Measurements from ENCODE around the gene CALN1.

CALN1 gene

DNA sequence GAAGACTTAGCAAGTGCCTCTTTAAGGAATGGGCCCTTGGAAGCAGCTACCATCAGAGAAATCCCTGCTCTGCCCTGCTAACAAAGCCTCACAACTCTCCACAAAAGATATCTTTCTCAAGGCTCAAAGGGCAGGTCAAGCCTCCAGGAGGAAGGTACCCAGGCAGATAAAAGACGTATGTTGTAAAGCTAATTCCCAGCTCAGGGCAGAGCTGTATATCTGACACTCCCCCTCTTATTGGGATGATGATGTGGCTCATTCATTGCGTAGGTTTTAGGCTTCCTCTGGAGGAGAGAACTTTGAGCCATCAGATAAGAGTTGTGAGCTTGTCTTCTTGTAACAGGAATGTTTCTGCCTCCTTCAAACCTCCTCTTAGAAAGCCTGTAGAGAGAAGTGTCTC lies 145.4 kb downstream of the CALN1 start:
- Histone ChIP-seq H3K4me3 (ENCODE audit: insufficient read depth in 1 of 2, low read depth in 1 of 2, low read length in 2 of 2) (no peak overlapping the region), H3K23ac (ENCODE audit: low read length in 2 of 2) (no peak overlapping the region), H2BK15ac (ENCODE audit: low read depth, poor library complexity, severe bottlenecking) (no peak overlapping the region), H2AFZ (ENCODE audit: low read depth, low read length) (no peak overlapping the region), H3K18ac (ENCODE audit: low read depth in 1 of 2, low read length in 2 of 2) (no peak overlapping the region), H2BK12ac (ENCODE audit: low read length in 2 of 2) (no peak overlapping the region), H3K27ac (ENCODE audit: low read length, poor library complexity, severe bottlenecking) (no peak overlapping the region), H4K91ac (ENCODE audit: low read length) (no peak overlapping the region), H3K14ac (ENCODE audit: low read length in 2 of 2) (no peak overlapping the region), H3K79me1 (replicated peaks; ENCODE audit: low read length, poor library complexity, severe bottlenecking) (no peaks in the 10 kb centered on the region), H2BK5ac (ENCODE audit: low read depth, low read length, poor library complexity, severe bottlenecking) (no peak overlapping the region), H4K8ac (ENCODE audit: low read length) (no peak overlapping the region), H3K27me3 (ENCODE audit: control insufficient read depth in 1 of 2, insufficient read depth in 1 of 2, low read length in 2 of 2) (no peaks in the 10 kb centered on the region), H3K4me2 (ENCODE audit: low read length, poor library complexity, severe bottlenecking) (no peak overlapping the region), H2AK5ac (ENCODE audit: low read length, severe bottlenecking) (no peak overlapping the region), H3K4ac (ENCODE audit: low read depth in 1 of 2, low read length in 2 of 2) (no peak overlapping the region), H3K9ac (ENCODE audit: low read length) (no peak overlapping the region), H2BK120ac (ENCODE audit: low read depth, low read length) (no peak overlapping the region), H3K36me3 (ENCODE audit: control insufficient read depth in 1 of 2, insufficient read depth in 2 of 2, low read depth in 1 of 2, low read length in 2 of 2) (no peaks in the 10 kb centered on the region), H3K9me3 (ENCODE audit: control insufficient read depth, low read length) (no peaks in the 10 kb centered on the region), H3K4me1 (ENCODE audit: control insufficient read depth, insufficient read depth, low read depth, low read length) (no peaks in the 10 kb centered on the region)
- 70% methylated on average over 2 of the region's 2 CpGs for WGBS
- no peak for DNase-seq

DNA sequence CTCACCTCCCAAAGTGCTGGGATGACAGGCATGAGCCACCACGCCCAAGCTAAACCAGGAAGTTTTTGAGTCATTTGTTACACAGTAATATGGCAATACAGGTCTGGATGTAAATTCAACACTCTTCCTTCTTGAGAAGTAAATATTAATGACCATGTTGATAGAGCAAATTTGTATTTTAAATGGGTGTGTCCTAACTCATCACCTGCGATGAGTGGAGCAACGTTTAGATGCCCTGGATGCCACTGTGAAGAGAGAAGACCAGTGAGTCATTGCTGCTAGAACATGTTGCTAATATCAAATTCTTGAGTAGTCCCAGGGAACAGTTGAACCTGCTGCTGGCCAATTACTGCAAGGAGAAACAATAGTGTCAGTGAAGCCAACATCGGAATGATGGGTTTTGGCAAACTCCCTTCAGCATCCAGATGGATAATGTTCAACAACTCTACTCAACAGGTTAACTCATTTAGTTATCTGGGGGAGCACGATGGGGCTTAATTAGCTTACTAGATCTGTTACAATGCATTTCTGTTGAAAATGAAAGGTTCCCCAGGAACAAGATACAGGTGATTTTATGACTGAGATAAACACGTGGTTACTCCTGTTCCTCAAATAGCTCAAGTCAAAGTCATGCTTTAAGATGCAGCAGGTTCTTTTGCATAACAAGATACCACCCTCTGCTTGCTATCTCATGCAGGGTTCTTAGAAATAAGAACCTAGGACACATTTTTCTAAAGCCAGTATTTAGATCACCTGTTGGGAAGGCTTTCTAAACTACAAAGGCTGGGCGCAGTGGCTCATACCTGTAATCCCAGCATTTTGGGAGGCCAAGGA lies 146.8 kb downstream of the CALN1 start:
- no peak overlapping the region for H2AK5ac ChIP-seq (ENCODE audit: low read length, severe bottlenecking)
- no peak overlapping the region for H3K18ac ChIP-seq (ENCODE audit: low read depth in 1 of 2, low read length in 2 of 2)
- no peak overlapping the region for H3K23ac ChIP-seq (ENCODE audit: low read length in 2 of 2)
- no peak overlapping the region for H3K9ac ChIP-seq (ENCODE audit: low read length)
- no peak overlapping the region for H2BK5ac ChIP-seq (ENCODE audit: low read depth, low read length, poor library complexity, severe bottlenecking)
- no peak overlapping the region for H4K91ac ChIP-seq (ENCODE audit: low read length)
- no peak overlapping the region for H2BK15ac ChIP-seq (ENCODE audit: low read depth, poor library complexity, severe bottlenecking)
- WGBS = 64% methylated on average over 5 of the region's 7 CpGs
- no peak overlapping the region for H4K8ac ChIP-seq (ENCODE audit: low read length)
- H3K4ac ChIP-seq (ENCODE audit: low read depth in 1 of 2, low read length in 2 of 2) = no peak overlapping the region
- H3K4me1 ChIP-seq (ENCODE audit: control insufficient read depth, insufficient read depth, low read depth, low read length) = no peaks in the 10 kb centered on the region
- no peak overlapping the region for H2AFZ ChIP-seq (ENCODE audit: low read depth, low read length)
- no peaks in the 10 kb centered on the region for H3K79me1 ChIP-seq (replicated peaks; ENCODE audit: low read length, poor library complexity, severe bottlenecking)
- no peak overlapping the region for H3K27ac ChIP-seq (ENCODE audit: low read length, poor library complexity, severe bottlenecking)
- no peak overlapping the region for H3K4me2 ChIP-seq (ENCODE audit: low read length, poor library complexity, severe bottlenecking)
- no peaks in the 10 kb centered on the region for H3K9me3 ChIP-seq (ENCODE audit: control insufficient read depth, low read length)
- no peaks in the 10 kb centered on the region for H3K27me3 ChIP-seq (ENCODE audit: control insufficient read depth in 1 of 2, insufficient read depth in 1 of 2, low read length in 2 of 2)
- no peaks in the 10 kb centered on the region for H3K36me3 ChIP-seq (ENCODE audit: control insufficient read depth in 1 of 2, insufficient read depth in 2 of 2, low read depth in 1 of 2, low read length in 2 of 2)
- H3K14ac ChIP-seq (ENCODE audit: low read length in 2 of 2) = no peak overlapping the region
- no peak overlapping the region for H3K4me3 ChIP-seq (ENCODE audit: insufficient read depth in 1 of 2, low read depth in 1 of 2, low read length in 2 of 2)
- DNase-seq = no peak
- no peak overlapping the region for H2BK120ac ChIP-seq (ENCODE audit: low read depth, low read length)
- H2BK12ac ChIP-seq (ENCODE audit: low read length in 2 of 2) = no peak overlapping the region

DNA sequence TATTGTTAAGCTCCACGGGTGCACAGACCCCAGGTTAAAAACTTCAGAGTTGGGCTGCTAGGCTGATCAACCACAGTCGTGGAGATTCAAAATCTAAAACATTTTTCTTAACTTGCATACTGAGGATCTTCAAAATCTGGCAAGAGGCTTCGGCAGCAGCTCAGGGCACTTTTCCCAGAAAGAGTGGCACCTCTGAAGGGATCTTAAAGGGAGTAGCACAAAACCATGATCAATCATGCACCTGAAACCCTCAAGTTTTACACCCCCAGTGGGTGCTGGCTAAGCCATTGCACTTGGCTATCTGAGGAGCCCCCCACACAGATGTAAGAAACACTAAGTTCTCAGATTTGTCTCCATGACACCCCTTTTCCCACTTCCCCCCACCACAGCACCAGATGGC lies 151.7 kb downstream of the CALN1 start:
- H2AFZ ChIP-seq (ENCODE audit: low read depth, low read length) = no peak overlapping the region
- H3K36me3 ChIP-seq (ENCODE audit: control insufficient read depth in 1 of 2, insufficient read depth in 2 of 2, low read depth in 1 of 2, low read length in 2 of 2) = no peaks in the 10 kb centered on the region
- H4K8ac ChIP-seq (ENCODE audit: low read length) = no peak overlapping the region
- no peaks in the 10 kb centered on the region for H3K4me1 ChIP-seq (ENCODE audit: control insufficient read depth, insufficient read depth, low read depth, low read length)
- H3K27me3 ChIP-seq (ENCODE audit: control insufficient read depth in 1 of 2, insufficient read depth in 1 of 2, low read length in 2 of 2) = no peaks in the 10 kb centered on the region
- H3K4me2 ChIP-seq (ENCODE audit: low read length, poor library complexity, severe bottlenecking) = no peak overlapping the region
- no peak overlapping the region for H3K4ac ChIP-seq (ENCODE audit: low read depth in 1 of 2, low read length in 2 of 2)
- no peaks in the 10 kb centered on the region for H3K79me1 ChIP-seq (replicated peaks; ENCODE audit: low read length, poor library complexity, severe bottlenecking)
- peaks cover 4% of the 10 kb centered on the region for H3K9me3 ChIP-seq (ENCODE audit: control insufficient read depth, low read length)
- no peak overlapping the region for H4K91ac ChIP-seq (ENCODE audit: low read length)
- no peak overlapping the region for H3K4me3 ChIP-seq (ENCODE audit: insufficient read depth in 1 of 2, low read depth in 1 of 2, low read length in 2 of 2)
- H3K18ac ChIP-seq (ENCODE audit: low read depth in 1 of 2, low read length in 2 of 2) = no peak overlapping the region
- H3K9ac ChIP-seq (ENCODE audit: low read length) = no peak overlapping the region
- no peak overlapping the region for H2AK5ac ChIP-seq (ENCODE audit: low read length, severe bottlenecking)
- WGBS = 54% methylated on average over 3 of the region's 3 CpGs
- no peak overlapping the region for H2BK15ac ChIP-seq (ENCODE audit: low read depth, poor library complexity, severe bottlenecking)
- no peak overlapping the region for H3K14ac ChIP-seq (ENCODE audit: low read length in 2 of 2)
- no peak overlapping the region for H2BK5ac ChIP-seq (ENCODE audit: low read depth, low read length, poor library complexity, severe bottlenecking)
- no peak overlapping the region for H2BK12ac ChIP-seq (ENCODE audit: low read length in 2 of 2)
- H3K27ac ChIP-seq (ENCODE audit: low read length, poor library complexity, severe bottlenecking) = no peak overlapping the region
- H3K23ac ChIP-seq (ENCODE audit: low read length in 2 of 2) = no peak overlapping the region
- no peak overlapping the region for H2BK120ac ChIP-seq (ENCODE audit: low read depth, low read length)
- no peak for DNase-seq

DNA sequence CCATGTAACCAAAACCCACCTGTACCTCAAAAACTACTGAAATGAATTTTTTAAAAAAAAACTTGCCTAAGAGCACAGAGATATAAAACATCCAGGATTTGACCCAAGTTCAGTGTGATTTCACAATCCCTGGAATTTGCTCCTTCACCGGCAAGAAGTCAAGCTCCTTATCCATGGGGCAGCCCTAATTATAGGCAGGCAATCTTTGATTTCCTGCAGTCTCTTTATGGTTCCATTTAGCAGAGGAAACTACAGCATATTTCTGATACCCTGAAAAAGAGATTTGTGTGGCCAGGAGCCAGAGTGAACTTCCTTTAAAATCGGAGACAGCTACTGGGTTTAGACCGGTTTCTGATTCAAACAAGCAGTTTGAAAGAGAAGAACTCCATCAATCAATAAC lies 154.1 kb downstream of the CALN1 start:
- Histone ChIP-seq H3K18ac (ENCODE audit: low read depth in 1 of 2, low read length in 2 of 2) (no peak overlapping the region), H3K79me1 (replicated peaks; ENCODE audit: low read length, poor library complexity, severe bottlenecking) (no peaks in the 10 kb centered on the region), H3K9ac (ENCODE audit: low read length) (no peak overlapping the region)

More for the DNA sequence above, 154.1 kb downstream of the CALN1 start:
- no peak for DNase-seq
- Histone ChIP-seq H2BK5ac (ENCODE audit: low read depth, low read length, poor library complexity, severe bottlenecking) (no peak overlapping the region), H2BK12ac (ENCODE audit: low read length in 2 of 2) (no peak overlapping the region), H2BK120ac (ENCODE audit: low read depth, low read length) (no peak overlapping the region), H2BK15ac (ENCODE audit: low read depth, poor library complexity, severe bottlenecking) (no peak overlapping the region), H3K4me1 (ENCODE audit: control insufficient read depth, insufficient read depth, low read depth, low read length) (no peaks in the 10 kb centered on the region), H3K36me3 (ENCODE audit: control insufficient read depth in 1 of 2, insufficient read depth in 2 of 2, low read depth in 1 of 2, low read length in 2 of 2) (no peaks in the 10 kb centered on the region), H2AFZ (ENCODE audit: low read depth, low read length) (no peak overlapping the region), H2AK5ac (ENCODE audit: low read length, severe bottlenecking) (no peak overlapping the region), H3K4ac (ENCODE audit: low read depth in 1 of 2, low read length in 2 of 2) (no peak overlapping the region), H3K27me3 (ENCODE audit: control insufficient read depth in 1 of 2, insufficient read depth in 1 of 2, low read length in 2 of 2) (no peaks in the 10 kb centered on the region), H3K23ac (ENCODE audit: low read length in 2 of 2) (no peak overlapping the region), H3K27ac (ENCODE audit: low read length, poor library complexity, severe bottlenecking) (no peak overlapping the region), H3K4me2 (ENCODE audit: low read length, poor library complexity, severe bottlenecking) (no peak overlapping the region), H3K14ac (ENCODE audit: low read length in 2 of 2) (no peak overlapping the region), H3K4me3 (ENCODE audit: insufficient read depth in 1 of 2, low read depth in 1 of 2, low read length in 2 of 2) (no peak overlapping the region), H4K91ac (ENCODE audit: low read length) (no peak overlapping the region), H4K8ac (ENCODE audit: low read length) (no peak overlapping the region), H3K9me3 (ENCODE audit: control insufficient read depth, low read length) (peaks cover 4% of the 10 kb centered on the region)
- 84% methylated on average over 3 of the region's 3 CpGs for WGBS
